Measurements from ENCODE around the gene SFXN5. TPM values are rescaled to one million over a fixed set of nuclear protein-coding genes. Genes with fewer than 3 reads are reported as not detected.

SFXN5 gene
- total RNA-seq, 2 donors from 2014 or later: 12.8 to 23.2 TPM

DNA sequence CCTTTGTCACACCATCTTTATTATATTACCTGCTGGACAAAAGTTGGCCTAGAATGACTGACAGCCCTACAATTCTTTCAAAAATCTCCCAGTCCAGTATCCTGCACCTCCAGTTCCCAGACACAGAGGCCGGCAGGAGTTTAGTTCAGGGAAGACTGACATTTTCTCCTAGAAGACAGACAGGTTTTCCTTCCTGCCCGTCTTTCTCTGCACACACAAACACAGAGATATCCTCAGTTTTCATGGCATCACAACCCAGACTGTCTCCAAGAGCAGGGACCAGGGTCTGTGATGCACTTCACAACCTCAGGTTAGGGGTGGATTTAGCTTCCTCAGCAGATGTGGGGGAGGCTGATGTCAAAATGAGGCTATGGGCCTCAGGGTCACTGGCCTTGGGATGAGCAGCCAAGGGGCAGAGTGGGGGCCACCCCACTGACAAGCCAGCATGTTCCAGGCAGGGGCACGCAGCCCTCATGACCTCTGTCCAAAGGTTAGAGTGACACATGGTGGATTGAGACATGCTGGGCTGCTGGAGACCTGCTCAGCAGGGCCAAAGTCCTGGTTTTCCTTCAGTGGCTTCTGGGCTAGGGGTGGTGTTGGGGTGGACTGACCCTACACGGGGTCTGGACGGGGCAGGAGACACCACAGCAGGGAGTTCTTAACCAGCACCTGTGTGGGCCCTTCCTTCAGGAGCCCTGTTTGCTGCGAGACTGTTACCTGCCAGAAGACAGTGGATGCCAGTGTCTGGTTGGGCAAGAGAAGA lies 70.5 kb downstream of the SFXN5 start:
- no peak for TF ChIP-seq POLR2A (IDR thresholded peaks at IDR 0.05)
- TF ChIP-seq, protein P1, sequence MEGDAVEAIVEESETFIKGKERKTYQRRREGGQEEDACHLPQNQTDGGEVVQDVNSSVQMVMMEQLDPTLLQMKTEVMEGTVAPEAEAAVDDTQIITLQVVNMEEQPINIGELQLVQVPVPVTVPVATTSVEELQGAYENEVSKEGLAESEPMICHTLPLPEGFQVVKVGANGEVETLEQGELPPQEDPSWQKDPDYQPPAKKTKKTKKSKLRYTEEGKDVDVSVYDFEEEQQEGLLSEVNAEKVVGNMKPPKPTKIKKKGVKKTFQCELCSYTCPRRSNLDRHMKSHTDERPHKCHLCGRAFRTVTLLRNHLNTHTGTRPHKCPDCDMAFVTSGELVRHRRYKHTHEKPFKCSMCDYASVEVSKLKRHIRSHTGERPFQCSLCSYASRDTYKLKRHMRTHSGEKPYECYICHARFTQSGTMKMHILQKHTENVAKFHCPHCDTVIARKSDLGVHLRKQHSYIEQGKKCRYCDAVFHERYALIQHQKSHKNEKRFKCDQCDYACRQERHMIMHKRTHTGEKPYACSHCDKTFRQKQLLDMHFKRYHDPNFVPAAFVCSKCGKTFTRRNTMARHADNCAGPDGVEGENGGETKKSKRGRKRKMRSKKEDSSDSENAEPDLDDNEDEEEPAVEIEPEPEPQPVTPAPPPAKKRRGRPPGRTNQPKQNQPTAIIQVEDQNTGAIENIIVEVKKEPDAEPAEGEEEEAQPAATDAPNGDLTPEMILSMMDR (IDR thresholded peaks at IDR 0.05): no peak
- no peak for TF ChIP-seq POLR2AphosphoS5 (IDR thresholded peaks at IDR 0.05)
- 97% methylated on average over 6 of the region's 6 CpGs for WGBS
- Histone ChIP-seq H3K27ac (no peak overlapping the region), H3K4me3 (no peak overlapping the region), H3K9me3 (no peaks in the 10 kb centered on the region), H3K4me1 (replicated peaks) (no peaks in the 10 kb centered on the region), H3K27me3 (replicated peaks; ENCODE audit: insufficient read depth) (no peaks in the 10 kb centered on the region), H3K36me3 (no peaks in the 10 kb centered on the region)
- intact Hi-C loops (cut with DNase I): no loop called here
- DNase-seq (ENCODE audit: low spot score): no peak

- no peak overlapping the region for H3K27ac ChIP-seq
- no peaks in the 10 kb centered on the region for H3K27me3 ChIP-seq (replicated peaks; ENCODE audit: insufficient read depth)
- intact Hi-C loops (cut with DNase I): no loop called here
- no peak overlapping the region for H3K4me3 ChIP-seq
- no peak for TF ChIP-seq POLR2AphosphoS5 (IDR thresholded peaks at IDR 0.05)
- no peak for TF ChIP-seq POLR2A (IDR thresholded peaks at IDR 0.05)
- TF ChIP-seq, protein P1 (IDR thresholded peaks at IDR 0.05): no peak
- no peaks in the 10 kb centered on the region for H3K4me1 ChIP-seq (replicated peaks)
- no peaks in the 10 kb centered on the region for H3K9me3 ChIP-seq
- no peak for DNase-seq (ENCODE audit: low spot score)
- no peaks in the 10 kb centered on the region for H3K36me3 ChIP-seq
- 90% methylated on average over 12 of the region's 13 CpGs for WGBS
These were observed 71.5 kb downstream of the SFXN5 start for GRCh38 chr2:72999729-73000725.

- 94% methylated on average over 4 of the region's 4 CpGs for WGBS
- Histone ChIP-seq H3K4me3 (no peak overlapping the region), H3K27me3 (replicated peaks; ENCODE audit: insufficient read depth) (no peaks in the 10 kb centered on the region), H3K27ac (no peak overlapping the region), H3K9me3 (no peaks in the 10 kb centered on the region), H3K4me1 (replicated peaks) (no peaks in the 10 kb centered on the region), H3K36me3 (no peaks in the 10 kb centered on the region)
- no peak for TF ChIP-seq POLR2A (IDR thresholded peaks at IDR 0.05)
- TF ChIP-seq, protein P1 (IDR thresholded peaks at IDR 0.05): no peak
- no peak for TF ChIP-seq POLR2AphosphoS5 (IDR thresholded peaks at IDR 0.05)
- no peak for DNase-seq (ENCODE audit: low spot score)
- intact Hi-C loops (cut with DNase I): no loop called here
These were observed 72.8 kb downstream of the SFXN5 start for GRCh38 chr2:72998724-72999123.

DNA sequence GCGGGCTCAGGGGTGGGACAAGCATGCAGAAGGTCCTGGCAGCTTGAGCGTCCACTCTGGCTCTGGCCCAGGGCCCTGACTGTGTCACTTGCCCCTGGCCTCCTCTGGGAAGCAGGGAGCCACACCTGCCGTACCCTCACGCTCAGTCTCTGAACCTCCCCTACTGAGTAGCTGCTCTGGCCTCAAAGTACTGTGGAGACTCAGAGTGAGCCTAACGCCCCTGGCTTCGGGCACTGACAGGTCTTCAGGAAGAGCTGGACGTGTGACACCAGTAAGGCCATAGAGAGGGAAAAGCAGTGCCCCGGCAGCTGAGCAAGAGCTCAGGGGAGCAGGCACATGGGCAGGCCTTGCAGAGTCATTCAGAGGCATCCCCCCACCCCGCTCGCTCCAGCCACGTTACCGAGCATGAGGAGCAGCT lies 73.3 kb downstream of the SFXN5 start:
- Histone ChIP-seq H3K27me3 (replicated peaks; ENCODE audit: insufficient read depth) (no peaks in the 10 kb centered on the region), H3K4me1 (replicated peaks) (no peaks in the 10 kb centered on the region), H3K9me3 (no peaks in the 10 kb centered on the region), H3K36me3 (no peaks in the 10 kb centered on the region), H3K27ac (no peak overlapping the region), H3K4me3 (no peak overlapping the region)
- no peak for DNase-seq (ENCODE audit: low spot score)
- TF ChIP-seq POLR2A (IDR thresholded peaks at IDR 0.05): no peak
- no peak for TF ChIP-seq POLR2AphosphoS5 (IDR thresholded peaks at IDR 0.05)
- TF ChIP-seq, protein P1 (IDR thresholded peaks at IDR 0.05): no peak
- WGBS: 95% methylated on average over 12 of the region's 12 CpGs
- intact Hi-C loops (cut with DNase I): no loop called here

Data from prostate gland (tissue), 2 donors.